ENCODE measurements around the gene PEX16.

The PEX16 gene

GRCh38 chr11:45930951-45931570, 13.4 kb upstream of the PEX16 start:
- peak; percentile 43 for DNase-seq

DNA sequence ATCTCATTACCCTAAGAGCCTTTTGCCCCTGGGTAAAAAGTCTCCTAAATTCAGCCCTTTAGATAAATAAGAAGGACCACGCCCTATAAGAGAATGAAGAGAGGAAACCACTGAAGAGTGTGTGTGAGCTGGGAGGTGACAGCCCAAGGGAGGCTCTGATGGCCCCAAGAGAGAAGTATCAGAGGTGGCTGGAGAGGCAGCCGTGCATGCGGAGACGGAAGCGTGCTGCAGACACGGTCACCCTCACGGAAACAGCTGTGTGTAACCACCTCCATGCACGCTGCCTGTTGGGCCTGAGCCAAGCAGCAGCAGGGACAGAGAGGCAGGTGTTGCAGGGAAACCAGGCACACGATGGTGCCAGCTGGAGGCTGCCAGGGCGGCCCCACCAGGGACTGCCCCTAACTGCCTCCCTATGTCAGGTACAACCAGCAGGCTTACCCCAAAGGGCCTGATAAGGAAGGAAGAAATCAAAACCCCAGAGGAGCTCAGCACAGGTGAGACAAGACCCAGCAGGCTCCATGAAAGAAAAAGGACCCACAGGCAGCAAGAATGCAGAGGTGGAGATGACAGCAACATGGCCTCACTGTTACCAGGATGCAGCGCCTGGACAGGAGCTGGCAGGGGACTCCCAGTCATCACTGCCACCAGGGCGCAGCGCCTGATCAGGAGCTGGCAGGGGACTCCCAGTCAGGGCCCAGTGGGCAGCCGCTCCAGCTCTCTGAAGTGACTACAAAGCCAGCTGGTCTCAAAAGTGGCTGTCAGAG, 12.5 kb upstream of the PEX16 start:
- DNase-seq, result peak; percentile 55

DNA sequence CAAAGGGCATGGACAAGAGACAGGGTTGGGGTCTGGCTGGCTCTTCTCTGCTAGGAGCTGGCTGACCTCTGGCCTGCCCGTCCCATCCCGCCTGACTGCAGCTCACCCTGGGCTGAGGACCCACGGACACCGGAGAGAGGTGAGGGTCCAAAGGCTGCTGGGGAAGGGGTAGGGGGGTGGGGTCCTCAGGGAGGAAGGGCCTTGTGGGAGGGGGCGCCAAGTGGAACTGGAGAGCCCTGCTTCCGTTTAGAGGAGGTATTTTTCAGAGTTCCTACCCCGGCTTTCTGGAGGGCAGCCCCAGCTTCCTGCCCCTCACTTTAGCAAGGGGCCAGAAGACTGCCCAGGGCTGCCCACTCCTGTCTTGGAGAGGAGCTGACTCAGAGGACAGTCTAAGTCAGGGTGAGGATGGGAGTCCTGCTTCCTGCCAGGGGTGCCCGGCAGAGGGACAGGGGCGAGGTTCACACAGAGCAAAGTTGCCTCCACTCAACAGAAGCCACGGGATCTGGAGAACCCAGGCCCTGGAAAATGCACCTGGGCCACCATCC, 11.9 kb upstream of the PEX16 start:
- DNase-seq, result peak; percentile 49

GRCh38 chr11:45928535-45929215, 11.0 kb upstream of the PEX16 start:
- DNase-seq, result peak; percentile 66

GRCh38 chr11:45927684-45928413, 10.2 kb upstream of the PEX16 start:
- peak; percentile 50 for DNase-seq

DNA sequence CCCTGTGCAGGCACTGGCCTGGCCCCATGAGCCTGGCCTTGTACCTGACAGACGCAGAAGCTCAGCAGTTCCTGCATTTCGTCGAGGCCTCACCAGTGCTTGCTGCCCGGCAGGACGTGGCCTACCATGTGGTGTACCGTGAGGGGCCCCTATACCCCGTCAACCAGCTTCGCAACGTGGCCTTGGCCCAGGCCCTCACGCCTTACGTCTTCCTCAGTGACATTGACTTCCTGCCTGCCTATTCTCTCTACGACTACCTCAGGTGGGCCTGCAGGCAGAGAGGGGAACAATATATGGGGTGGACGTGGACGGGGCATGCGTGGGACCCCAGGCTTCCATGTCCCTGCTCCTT, 9.6 kb upstream of the PEX16 start:
- peak; percentile 48 for DNase-seq

GRCh38 chr11:45926536-45927331, 9.1 kb upstream of the PEX16 start:
- DNase-seq, result peak; percentile 45

GRCh38 chr11:45926001-45926401, 8.3 kb upstream of the PEX16 start:
- peak; percentile 77 for DNase-seq

- DNase-seq, result no peak
Measured at GRCh38 chr11:45925550-45925949, 7.9 kb upstream of the PEX16 start.

GRCh38 chr11:45924927-45925326, 7.2 kb upstream of the PEX16 start:
- DNase-seq, result no peak

- DNase-seq, result peak; percentile 51
Measured at GRCh38 chr11:45924036-45924915, 6.6 kb upstream of the PEX16 start.

DNA sequence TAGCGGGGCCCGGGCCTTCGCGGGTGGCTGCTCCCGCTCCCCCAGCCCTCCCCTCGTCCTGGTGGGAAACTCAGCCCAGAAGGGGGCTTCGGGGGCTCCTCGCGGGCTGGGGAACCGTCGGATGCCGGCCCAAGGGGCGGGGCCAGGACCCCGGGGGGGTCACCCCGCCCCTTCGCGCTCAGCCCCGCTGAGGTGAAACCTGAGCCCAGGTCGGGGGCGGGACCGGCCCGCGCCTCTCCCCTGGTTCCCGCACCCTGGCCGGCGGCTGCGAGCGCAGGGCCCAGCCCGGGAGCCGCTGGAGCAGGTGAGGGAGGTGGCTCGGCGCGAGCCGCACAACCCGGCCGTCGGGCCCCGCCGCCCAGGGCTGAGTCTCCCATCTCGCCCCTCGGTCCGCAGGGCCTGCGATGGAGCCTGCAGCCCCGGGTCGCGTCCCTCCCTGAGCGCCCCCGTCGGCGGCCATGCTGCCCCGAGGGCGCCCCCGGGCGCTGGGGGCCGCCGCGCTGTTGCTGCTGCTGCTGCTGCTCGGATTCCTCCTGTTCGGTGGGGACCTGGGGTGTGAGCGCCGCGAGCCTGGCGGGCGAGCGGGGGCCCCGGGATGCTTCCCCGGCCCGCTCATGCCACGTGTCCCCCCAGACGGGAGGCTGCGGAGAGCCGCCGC, 4.9 kb upstream of the PEX16 start, which contains the start of gene LARGE2:
Gene LARGE2 (plus strand): TSS at position 232 of the 658 bp plus-strand sequence. CDS start 227 bp downstream, at position 459.
- peak; percentile 85 for DNase-seq

GRCh38 chr11:45921561-45922424, 4.1 kb upstream of the PEX16 start:
- DNase-seq, result peak; percentile 90

DNA sequence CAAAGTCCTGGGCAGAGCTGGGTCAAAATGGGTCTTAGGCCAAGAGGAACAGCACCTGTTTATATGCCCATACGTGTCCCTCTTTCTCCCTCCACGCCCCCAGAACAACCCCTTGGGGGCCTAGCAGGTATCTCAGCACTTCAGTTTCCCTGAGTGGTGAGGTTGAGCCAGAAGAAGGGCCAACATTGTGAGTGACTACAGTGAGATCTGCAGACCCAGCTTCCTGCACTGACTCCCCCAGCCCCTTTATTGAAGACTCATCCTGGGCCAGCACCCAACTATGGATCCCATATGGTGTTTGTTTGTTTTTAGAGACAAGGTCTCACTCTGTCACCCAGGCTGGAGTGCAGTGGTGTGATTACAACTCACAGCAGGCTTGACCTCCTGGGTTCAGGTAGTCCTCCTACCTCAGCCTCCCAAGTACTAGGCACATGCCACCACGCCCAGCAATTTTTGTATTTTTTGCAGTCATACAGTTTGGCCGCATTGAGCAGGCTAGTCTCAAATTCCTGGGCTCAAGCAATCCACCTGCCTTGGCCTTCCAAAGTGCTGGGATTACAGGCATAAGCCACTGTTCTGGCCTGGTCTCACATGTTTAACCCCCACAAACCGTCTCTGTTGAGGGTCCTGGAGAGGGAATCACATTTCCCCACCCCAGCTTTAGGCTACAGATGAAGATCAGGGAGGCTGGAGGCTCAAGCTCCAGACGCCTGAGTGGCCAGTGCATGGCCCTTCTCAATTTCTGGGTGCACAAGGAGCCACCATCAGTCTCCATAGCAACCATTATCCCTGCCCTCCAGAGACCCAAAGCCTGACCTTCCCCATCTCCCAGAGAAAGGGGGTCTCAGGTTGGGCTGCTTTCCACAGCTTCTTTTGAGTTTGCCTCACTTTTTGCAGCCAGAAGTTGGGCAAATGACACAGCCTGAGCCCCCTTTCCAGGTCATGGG, 3.1 kb upstream of the PEX16 start:
- DNase-seq, result no peak

DNA sequence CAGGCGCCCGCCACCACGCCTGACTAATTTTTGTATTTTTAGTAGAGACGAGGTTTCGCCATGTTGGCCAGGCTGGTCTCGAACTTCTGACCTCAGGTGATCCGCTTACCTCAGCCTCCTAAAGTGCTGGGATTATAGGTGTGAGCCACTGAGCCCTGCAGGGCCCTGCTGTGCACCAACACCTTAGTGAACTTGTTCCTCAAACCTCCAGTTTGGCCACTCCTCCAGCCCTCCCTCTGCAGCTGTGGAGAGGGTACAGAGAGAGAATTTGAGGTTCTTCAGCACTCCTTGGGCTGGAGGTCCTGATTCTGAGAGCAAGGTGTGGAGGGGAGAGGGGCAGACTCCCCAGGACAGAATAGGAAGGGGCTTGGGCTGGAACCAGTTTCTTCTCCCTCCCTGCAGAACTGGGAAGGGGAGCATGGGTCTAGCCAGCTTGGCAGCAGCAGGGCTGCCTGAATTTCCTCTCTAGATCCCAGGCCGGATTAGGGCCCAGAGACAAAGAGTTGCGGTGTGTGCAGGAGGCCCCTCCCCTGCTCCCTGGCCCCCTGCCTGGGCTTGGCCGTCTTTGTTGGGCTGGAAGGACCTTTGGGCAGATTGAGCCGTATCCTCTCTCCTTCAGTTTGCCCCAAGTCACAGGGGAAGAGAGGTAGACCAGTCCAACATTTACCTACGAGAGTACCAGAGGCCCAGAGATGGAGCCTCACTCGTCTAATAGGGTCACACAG, 2.3 kb upstream of the PEX16 start:
- DNase-seq, result no peak

DNA sequence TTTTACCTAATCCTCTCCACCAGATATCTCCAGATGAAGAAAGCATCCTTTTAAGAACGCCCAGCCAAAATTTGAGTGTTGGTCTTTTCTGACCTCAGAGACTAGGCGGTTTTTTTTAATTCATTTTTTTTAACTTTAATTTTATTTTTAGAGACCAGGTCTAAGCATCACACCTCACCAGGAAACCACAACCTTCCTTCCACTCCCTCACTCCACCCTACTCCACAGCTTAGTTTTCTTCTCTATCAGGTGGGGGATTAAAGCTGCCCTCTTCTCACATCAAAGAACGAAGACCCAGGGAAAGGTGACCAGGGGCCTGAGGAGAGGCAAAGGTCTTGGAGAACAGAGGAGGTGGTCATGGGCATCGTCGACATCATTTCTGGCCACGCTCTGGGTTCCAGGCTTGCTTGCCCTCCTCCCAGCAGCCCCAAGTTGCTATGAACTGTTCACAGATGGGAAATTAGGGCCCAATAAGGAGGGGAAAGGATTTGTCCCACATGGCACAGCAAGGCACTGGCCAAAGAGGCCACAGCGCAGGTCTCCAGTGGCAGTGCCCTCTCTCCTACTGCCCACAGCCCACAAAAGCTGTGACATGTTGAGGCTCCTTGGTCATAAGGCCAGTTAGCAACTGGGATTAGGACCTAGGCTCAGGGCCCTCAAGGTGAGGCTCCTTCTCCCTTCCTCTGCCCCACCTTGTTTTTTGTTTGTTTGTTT, 1.4 kb upstream of the PEX16 start:
- no peak for DNase-seq
